ENCODE results near the gene VEGFD.
A peak's percentile ranks its signal among the peaks of the same experiment; 100 is the strongest.

Gene VEGFD

GRCh38 chrX:15335135-15336022 lies 48.8 kb downstream of the VEGFD start, which contains the start of gene PIGA:
PIGA (minus strand) TSS chrX:15335523; CDS start chrX:15331930, 3,593 bp downstream.
- no peak for TF ChIP-seq CTCF (IDR thresholded peaks at IDR 0.05; ENCODE audit: low read depth, low read length)
- H3K4me3 ChIP-seq (ENCODE audit: low read depth, low read length) = peak within 1 kb of the TSS; percentile 63
- peak; percentile 98 for DNase-seq (ENCODE audit: low read depth, low spot score)
- in situ Hi-C loops (cut with HindIII; ENCODE audit: low sequenced_read_pairs) = no loop called here

GRCh38 chrX:15334561-15334960 lies 49.7 kb downstream of the VEGFD start:
- in situ Hi-C loops (cut with HindIII; ENCODE audit: low sequenced_read_pairs) = no loop called here
- peak overlapping the region; percentile 63 for H3K4me3 ChIP-seq (ENCODE audit: low read depth, low read length)
- TF ChIP-seq CTCF (IDR thresholded peaks at IDR 0.05; ENCODE audit: low read depth, low read length) = no peak
- peak; percentile 19 for DNase-seq (ENCODE audit: low read depth, low spot score)

- in situ Hi-C loops (cut with HindIII; ENCODE audit: low sequenced_read_pairs) = no loop called here
- no peak for TF ChIP-seq CTCF (IDR thresholded peaks at IDR 0.05; ENCODE audit: low read depth, low read length)
- no peak for DNase-seq (ENCODE audit: low read depth, low spot score)
- H3K4me3 ChIP-seq (ENCODE audit: low read depth, low read length) = no peak overlapping the region
These were observed 55.4 kb downstream of the VEGFD start for GRCh38 chrX:15328821-15329220.

GRCh38 chrX:15328131-15328530 lies 56.1 kb downstream of the VEGFD start:
- H3K4me3 ChIP-seq (ENCODE audit: low read depth, low read length) = no peak overlapping the region
- in situ Hi-C loops (cut with HindIII; ENCODE audit: low sequenced_read_pairs) = no loop called here
- no peak for DNase-seq (ENCODE audit: low read depth, low spot score)
- no peak for TF ChIP-seq CTCF (IDR thresholded peaks at IDR 0.05; ENCODE audit: low read depth, low read length)

GRCh38 chrX:15322472-15322871 lies 61.7 kb downstream of the VEGFD start:
- in situ Hi-C loops (cut with HindIII; ENCODE audit: low sequenced_read_pairs) = no loop called here
- TF ChIP-seq CTCF (IDR thresholded peaks at IDR 0.05; ENCODE audit: low read depth, low read length) = no peak
- DNase-seq (ENCODE audit: low read depth, low spot score) = no peak
- no peak overlapping the region for H3K4me3 ChIP-seq (ENCODE audit: low read depth, low read length)

GRCh38 chrX:15322072-15322471 lies 62.1 kb downstream of the VEGFD start:
- in situ Hi-C loops (cut with HindIII; ENCODE audit: low sequenced_read_pairs) = no loop called here
- no peak for TF ChIP-seq CTCF (IDR thresholded peaks at IDR 0.05; ENCODE audit: low read depth, low read length)
- no peak overlapping the region for H3K4me3 ChIP-seq (ENCODE audit: low read depth, low read length)
- DNase-seq (ENCODE audit: low read depth, low spot score) = no peak

All from astrocyte of the spinal cord (primary cell).